Panc1 (cell line): ENCODE results near the gene TSPOAP1.

Experiments
- POLR2AphosphoS5 ChIP-seq: IDR thresholded peaks from 2 replicates; pipeline ENCODE4 v1.6.1; 2012; ENCODE audit warnings: mild to moderate bottlenecking, low read depth, low read length, moderate library complexity
- SIN3A ChIP-seq: IDR thresholded peaks from 2 replicates; pipeline ENCODE4 v1.6.1; 2012; ENCODE audit warnings: low read depth, mild to moderate bottlenecking, low read length, moderate library complexity, borderline replicate concordance; ENCODE audit not compliant: insufficient read depth
- TCF7L2 ChIP-seq: IDR thresholded peaks from 2 replicates; pipeline ENCODE4 v1.6.1; 2011; ENCODE audit warnings: mild to moderate bottlenecking, low read depth, low read length, inconsistent platforms
- TF ChIP-seq, protein P1 (sequence below): fragments of 450-650 bp; IDR thresholded peaks from 2 replicates; pipeline ENCODE4 v1.5.1; 2017; ENCODE audit warnings: mild to moderate bottlenecking
- TF ChIP-seq, protein P2 (sequence below), 2 experiments: IDR thresholded peaks; 2 replicates each; pipeline ENCODE4 v1.6.1; 2011 to 2012; ENCODE audit warnings: low read depth in 2 of 2, control low read depth in 1 of 2, low read length in 1 of 2, mild to moderate bottlenecking in 1 of 2, moderate library complexity in 1 of 2; ENCODE audit not compliant: insufficient read depth in 1 of 2

DNA sequence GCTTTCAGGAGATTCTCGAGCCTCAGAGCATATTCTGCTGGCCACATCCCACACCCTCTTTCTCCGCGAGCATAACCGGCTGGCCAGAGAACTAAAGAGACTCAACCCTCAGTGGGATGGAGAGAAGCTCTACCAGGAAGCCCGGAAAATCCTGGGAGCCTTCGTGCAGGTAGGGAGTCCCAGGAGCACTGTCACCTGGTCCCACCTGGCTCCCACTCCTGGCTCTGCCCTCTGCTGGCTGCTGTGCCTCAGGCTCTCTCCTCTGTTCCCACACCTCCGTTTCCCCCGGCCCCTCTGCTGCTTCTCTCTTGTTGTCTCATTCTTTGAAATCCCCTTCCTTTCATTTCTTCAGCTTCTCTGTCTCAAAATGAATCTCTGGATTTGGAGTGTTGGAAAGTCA lies 73.8 kb downstream of the TSPOAP1 start:
- TF ChIP-seq, protein P1, sequence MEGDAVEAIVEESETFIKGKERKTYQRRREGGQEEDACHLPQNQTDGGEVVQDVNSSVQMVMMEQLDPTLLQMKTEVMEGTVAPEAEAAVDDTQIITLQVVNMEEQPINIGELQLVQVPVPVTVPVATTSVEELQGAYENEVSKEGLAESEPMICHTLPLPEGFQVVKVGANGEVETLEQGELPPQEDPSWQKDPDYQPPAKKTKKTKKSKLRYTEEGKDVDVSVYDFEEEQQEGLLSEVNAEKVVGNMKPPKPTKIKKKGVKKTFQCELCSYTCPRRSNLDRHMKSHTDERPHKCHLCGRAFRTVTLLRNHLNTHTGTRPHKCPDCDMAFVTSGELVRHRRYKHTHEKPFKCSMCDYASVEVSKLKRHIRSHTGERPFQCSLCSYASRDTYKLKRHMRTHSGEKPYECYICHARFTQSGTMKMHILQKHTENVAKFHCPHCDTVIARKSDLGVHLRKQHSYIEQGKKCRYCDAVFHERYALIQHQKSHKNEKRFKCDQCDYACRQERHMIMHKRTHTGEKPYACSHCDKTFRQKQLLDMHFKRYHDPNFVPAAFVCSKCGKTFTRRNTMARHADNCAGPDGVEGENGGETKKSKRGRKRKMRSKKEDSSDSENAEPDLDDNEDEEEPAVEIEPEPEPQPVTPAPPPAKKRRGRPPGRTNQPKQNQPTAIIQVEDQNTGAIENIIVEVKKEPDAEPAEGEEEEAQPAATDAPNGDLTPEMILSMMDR: 0 out of 2 replicates have a peak, but pooled peaks have one; percentile 18
- TF ChIP-seq, protein P2, sequence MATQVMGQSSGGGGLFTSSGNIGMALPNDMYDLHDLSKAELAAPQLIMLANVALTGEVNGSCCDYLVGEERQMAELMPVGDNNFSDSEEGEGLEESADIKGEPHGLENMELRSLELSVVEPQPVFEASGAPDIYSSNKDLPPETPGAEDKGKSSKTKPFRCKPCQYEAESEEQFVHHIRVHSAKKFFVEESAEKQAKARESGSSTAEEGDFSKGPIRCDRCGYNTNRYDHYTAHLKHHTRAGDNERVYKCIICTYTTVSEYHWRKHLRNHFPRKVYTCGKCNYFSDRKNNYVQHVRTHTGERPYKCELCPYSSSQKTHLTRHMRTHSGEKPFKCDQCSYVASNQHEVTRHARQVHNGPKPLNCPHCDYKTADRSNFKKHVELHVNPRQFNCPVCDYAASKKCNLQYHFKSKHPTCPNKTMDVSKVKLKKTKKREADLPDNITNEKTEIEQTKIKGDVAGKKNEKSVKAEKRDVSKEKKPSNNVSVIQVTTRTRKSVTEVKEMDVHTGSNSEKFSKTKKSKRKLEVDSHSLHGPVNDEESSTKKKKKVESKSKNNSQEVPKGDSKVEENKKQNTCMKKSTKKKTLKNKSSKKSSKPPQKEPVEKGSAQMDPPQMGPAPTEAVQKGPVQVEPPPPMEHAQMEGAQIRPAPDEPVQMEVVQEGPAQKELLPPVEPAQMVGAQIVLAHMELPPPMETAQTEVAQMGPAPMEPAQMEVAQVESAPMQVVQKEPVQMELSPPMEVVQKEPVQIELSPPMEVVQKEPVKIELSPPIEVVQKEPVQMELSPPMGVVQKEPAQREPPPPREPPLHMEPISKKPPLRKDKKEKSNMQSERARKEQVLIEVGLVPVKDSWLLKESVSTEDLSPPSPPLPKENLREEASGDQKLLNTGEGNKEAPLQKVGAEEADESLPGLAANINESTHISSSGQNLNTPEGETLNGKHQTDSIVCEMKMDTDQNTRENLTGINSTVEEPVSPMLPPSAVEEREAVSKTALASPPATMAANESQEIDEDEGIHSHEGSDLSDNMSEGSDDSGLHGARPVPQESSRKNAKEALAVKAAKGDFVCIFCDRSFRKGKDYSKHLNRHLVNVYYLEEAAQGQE (IDR thresholded peaks at IDR 0.05; ENCODE audit: insufficient read depth in 1 of 2, low read depth in 2 of 2, low read length in 1 of 2): no peak
- no peak for TF ChIP-seq POLR2AphosphoS5
- no peak for TF ChIP-seq SIN3A
- no peak for TF ChIP-seq TCF7L2
